GM18505 (cell line): ENCODE data around the gene ZBTB20.

Experiments used
- ATAC-seq: cut with Tn5 transposase; IDR thresholded peaks from one replicate; pipeline ENCODE4 v1.9.1; 2021; ENCODE audit not compliant: unreplicated experiment
- POLR2A ChIP-seq: IDR thresholded peaks from 4 replicates; pipeline ENCODE4 v1.6.1; 2011; ENCODE audit warnings: borderline replicate concordance; ENCODE audit not compliant: insufficient read depth, insufficient read length; ENCODE audit errors: extremely low read depth

The ZBTB20 gene

DNA sequence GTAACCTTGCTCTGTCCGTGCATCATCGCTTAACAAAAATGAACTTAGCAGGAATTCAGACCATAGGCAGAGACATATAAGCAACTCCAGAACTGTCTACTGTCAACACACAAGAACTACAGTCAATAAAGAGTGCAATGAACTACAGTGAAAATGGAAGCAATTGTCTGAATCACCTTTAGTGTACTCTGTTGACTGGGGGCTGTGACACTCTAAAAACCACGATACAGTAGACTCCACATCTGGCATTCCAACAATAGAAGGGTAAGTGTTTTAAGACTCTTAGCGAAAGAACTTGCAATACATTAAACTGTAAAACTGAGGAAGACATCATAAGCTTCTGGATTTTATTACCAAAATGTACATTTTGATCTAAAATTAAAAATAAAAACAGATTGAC lies 347.3 kb downstream of the ZBTB20 start:
- TF ChIP-seq POLR2A, result no peak
- ATAC-seq, result no peak

DNA sequence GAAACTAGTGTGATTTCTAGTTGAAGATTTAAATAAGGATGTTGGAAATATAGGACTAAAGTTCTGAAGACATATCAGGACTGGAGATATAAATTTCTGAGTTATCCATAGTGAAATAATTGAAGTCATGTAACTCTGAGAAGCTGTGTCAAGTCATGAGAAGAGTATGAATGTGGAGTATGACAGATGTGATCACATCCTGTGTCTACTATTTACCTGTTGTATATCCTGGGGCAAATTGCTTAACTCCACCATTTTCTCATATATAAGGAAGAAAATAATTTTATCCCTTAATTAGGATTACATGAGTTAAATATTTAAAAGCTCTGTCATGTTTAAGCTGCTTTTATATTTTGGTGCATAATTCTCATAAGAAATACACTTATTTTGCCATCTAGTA lies 350.3 kb downstream of the ZBTB20 start:
- no peak for ATAC-seq
- TF ChIP-seq POLR2A, result no peak

DNA sequence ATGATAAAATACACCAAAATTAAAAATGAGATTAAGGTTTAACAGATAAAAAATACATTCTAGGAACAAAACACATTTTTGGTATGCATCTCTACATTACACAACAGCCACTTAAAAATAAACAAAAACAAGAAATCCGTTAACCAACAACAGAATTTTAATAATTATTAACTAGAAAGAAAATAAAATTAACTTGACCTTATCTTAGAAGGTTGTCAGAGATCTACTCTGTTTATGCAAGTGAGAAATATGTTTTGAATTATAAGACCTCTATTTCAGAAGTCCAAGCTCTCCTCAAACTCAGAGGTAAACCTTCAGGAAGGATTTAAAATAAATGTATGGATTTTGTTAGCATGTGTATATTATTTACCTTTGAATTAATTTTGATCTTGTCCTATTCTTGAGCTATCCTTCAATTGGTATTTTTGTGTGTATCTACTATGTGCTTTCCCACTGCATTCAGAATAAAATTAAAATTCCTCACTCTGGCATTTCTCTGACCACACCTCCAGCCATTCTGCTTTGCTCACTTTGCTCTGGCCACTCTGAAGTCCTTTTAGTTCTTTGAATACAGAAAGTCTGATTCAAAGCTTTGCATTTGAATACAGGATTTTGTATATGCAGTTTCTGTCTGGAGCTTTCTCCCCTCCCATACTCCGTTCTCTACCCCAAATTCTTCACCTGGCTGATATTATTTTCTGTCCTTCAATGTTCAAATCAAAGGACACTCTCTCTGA lies 352.0 kb downstream of the ZBTB20 start:
- TF ChIP-seq POLR2A, result no peak
- ATAC-seq, result no peak

GRCh38 chr3:114792159-114792918 lies 354.7 kb downstream of the ZBTB20 start:
- no peak for ATAC-seq
- TF ChIP-seq POLR2A, result no peak

DNA sequence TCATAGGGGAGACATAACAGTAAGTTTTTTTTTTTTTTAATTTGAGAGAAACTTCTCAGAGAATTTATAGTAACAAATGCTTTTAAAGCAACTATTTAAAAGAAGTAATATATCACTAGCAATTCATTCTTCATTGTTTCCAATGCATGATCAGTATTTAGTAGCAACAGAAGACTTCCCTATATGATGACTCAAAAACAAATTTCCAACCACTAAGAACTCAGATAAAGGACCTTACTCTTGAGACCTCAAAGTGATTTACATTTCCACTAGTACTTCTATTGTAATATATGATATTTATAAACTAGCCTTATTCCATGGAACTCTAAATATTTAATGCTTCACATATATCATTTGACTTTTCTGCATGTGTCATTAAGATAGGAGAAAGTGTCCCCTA lies 356.3 kb downstream of the ZBTB20 start:
- no peak for ATAC-seq
- TF ChIP-seq POLR2A, result no peak

- TF ChIP-seq POLR2A, result no peak
- no peak for ATAC-seq
These were observed 357.3 kb downstream of the ZBTB20 start for GRCh38 chr3:114789803-114790202.

- no peak for TF ChIP-seq POLR2A
- ATAC-seq, result no peak
These were observed 371.7 kb downstream of the ZBTB20 start for GRCh38 chr3:114775395-114775794.

GRCh38 chr3:114770874-114771273 lies 376.2 kb downstream of the ZBTB20 start:
- TF ChIP-seq POLR2A, result no peak
- no peak for ATAC-seq

GRCh38 chr3:114764056-114764492 lies 383.0 kb downstream of the ZBTB20 start:
- TF ChIP-seq POLR2A, result no peak
- ATAC-seq, result no peak

GRCh38 chr3:114762144-114762543 lies 384.9 kb downstream of the ZBTB20 start:
- TF ChIP-seq POLR2A, result no peak
- ATAC-seq, result no peak

- no peak for TF ChIP-seq POLR2A
- no peak for ATAC-seq
These were observed 386.4 kb downstream of the ZBTB20 start for GRCh38 chr3:114760679-114761078.

GRCh38 chr3:114758831-114759699 lies 388.0 kb downstream of the ZBTB20 start:
- no peak for TF ChIP-seq POLR2A
- no peak for ATAC-seq
